Measurements from ENCODE around the gene GUCA2B. TPM values are rescaled to one million over a fixed set of nuclear protein-coding genes. Genes with fewer than 3 reads are reported as not detected.

Gene GUCA2B
- total RNA-seq, 1 donor from 2014 or later = not detected

DNA sequence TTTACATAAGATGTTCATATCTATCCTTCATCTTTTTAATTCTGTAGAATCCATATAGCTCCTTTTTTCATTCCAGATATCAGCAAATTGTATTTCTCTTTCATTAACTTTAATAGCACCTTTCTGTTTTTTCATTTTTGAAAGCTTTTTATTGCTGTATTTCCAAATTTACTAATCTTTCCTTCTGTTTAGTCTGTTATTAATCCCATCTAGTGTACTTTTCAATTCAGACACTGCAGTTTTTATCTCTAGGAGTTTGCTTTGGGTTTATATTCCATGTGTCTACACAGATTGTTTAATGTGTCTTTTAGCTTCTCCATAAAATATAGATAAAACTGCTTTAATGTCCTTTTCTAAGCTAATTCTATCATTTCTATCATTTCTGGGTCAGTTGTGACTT lies 48.8 kb downstream of the GUCA2B start:
- no peaks in the 10 kb centered on the region for H3K27me3 Mint-ChIP-seq (ENCODE audit: low read depth)
- no peak for DNase-seq (ENCODE audit: low read depth, low spot score)
- TF ChIP-seq, protein P1, sequence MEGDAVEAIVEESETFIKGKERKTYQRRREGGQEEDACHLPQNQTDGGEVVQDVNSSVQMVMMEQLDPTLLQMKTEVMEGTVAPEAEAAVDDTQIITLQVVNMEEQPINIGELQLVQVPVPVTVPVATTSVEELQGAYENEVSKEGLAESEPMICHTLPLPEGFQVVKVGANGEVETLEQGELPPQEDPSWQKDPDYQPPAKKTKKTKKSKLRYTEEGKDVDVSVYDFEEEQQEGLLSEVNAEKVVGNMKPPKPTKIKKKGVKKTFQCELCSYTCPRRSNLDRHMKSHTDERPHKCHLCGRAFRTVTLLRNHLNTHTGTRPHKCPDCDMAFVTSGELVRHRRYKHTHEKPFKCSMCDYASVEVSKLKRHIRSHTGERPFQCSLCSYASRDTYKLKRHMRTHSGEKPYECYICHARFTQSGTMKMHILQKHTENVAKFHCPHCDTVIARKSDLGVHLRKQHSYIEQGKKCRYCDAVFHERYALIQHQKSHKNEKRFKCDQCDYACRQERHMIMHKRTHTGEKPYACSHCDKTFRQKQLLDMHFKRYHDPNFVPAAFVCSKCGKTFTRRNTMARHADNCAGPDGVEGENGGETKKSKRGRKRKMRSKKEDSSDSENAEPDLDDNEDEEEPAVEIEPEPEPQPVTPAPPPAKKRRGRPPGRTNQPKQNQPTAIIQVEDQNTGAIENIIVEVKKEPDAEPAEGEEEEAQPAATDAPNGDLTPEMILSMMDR (conservative IDR thresholded peaks at IDR 0.05) = no peak
- no peak overlapping the region for H3K4me3 Mint-ChIP-seq
- H3K36me3 Mint-ChIP-seq (ENCODE audit: low read depth) = peaks cover 43% of the 10 kb centered on the region
- H3K4me1 Mint-ChIP-seq = no peaks in the 10 kb centered on the region
- H3K27ac Mint-ChIP-seq (ENCODE audit: unreplicated experiment) = no peak overlapping the region
- H3K9me3 Mint-ChIP-seq = peaks cover 16% of the 10 kb centered on the region

Other genes with a start within 250 kb of the GUCA2B start
- gene HIVEP3, start 234.5 kb upstream of the GUCA2B start, total RNA-seq = 1.2 and 1.5 TPM in 2 replicates
- not detected in 2 replicates for gene GUCA2A, start 11.3 kb downstream of the GUCA2B start, total RNA-seq
- 40.2 and 42.7 TPM in 2 replicates for gene FOXJ3, start 181.8 kb downstream of the GUCA2B start, total RNA-seq
- 2.7 and 3.4 TPM in 2 replicates for gene RIMKLA, start 227.4 kb downstream of the GUCA2B start, total RNA-seq